ENCODE measurements around the gene SPATA6. TPM values are rescaled to one million over a fixed set of nuclear protein-coding genes. Genes with fewer than 3 reads are reported as not detected.
A peak's percentile ranks its signal among the peaks of the same experiment; 100 is the strongest.
"Not testable (repeated sequence)": the region's sequence is repeated elsewhere in the genome, so short reads cannot be mapped to it uniquely, and the experiment has no call there.

SPATA6 gene
- total and polyA plus RNA-seq, 2 donors (not counting 1 experiment from before 2014, with no cell fraction given): 6.8 to 8.9 TPM

GRCh38 chr1:48329486-48329885 is 142.5 kb downstream of the SPATA6 start:
- no peaks in the 10 kb centered on the region for H3K4me1 ChIP-seq (ENCODE audit: control insufficient read depth, extremely low read depth, insufficient read depth, low read length)
- H3K79me2 ChIP-seq (ENCODE audit: control insufficient read depth, insufficient read depth, low read length): no peaks in the 10 kb centered on the region
- no peak overlapping the region for H3K27ac ChIP-seq (ENCODE audit: insufficient read depth, low read length)
- no peaks in the 10 kb centered on the region for H3K9me3 ChIP-seq (ENCODE audit: control insufficient read depth, insufficient read depth, low read depth, low read length)
- no peaks in the 10 kb centered on the region for H3K36me3 ChIP-seq (ENCODE audit: control insufficient read depth, insufficient read depth, low read length)
- no peak overlapping the region for H3K4me2 ChIP-seq (ENCODE audit: extremely low read depth, insufficient read depth, low read length)
- H4K20me1 ChIP-seq (ENCODE audit: control insufficient read depth, extremely low read depth, insufficient read depth, low read length): no peaks in the 10 kb centered on the region
- peak; percentile 31 to 83 for DNase-seq (ENCODE audit: low read depth in 2 of 2)
- H3K9ac ChIP-seq (ENCODE audit: insufficient read depth, low read length): no peak overlapping the region
- no peaks in the 10 kb centered on the region for H3K27me3 ChIP-seq (ENCODE audit: control insufficient read depth, insufficient read depth, low read length)
- no peak overlapping the region for H3K4me3 ChIP-seq (replicated peaks in 1 of 4; ENCODE audit: control extremely low read depth in 1 of 4, insufficient read depth in 1 of 4, low read depth in 3 of 4, low read length in 4 of 4)
- no peak overlapping the region for H2AFZ ChIP-seq (ENCODE audit: low read length)
- no peak for TF ChIP-seq EZH2 (IDR thresholded peaks at IDR 0.05; ENCODE audit: low read length, missing control alignments)
- no peak for TF ChIP-seq CTCF (conservative IDR thresholded peaks at IDR 0.05 in 1 of 2, IDR thresholded peaks at IDR 0.05 in 1 of 2; ENCODE audit: low read depth in 1 of 2, low read length in 2 of 2)

- DNase-seq (ENCODE audit: low read depth in 2 of 2); H2AFZ ChIP-seq (ENCODE audit: low read length); H3K4me1 ChIP-seq (ENCODE audit: control insufficient read depth, extremely low read depth, insufficient read depth, low read length); H3K4me3 ChIP-seq (replicated peaks in 1 of 4; ENCODE audit: control extremely low read depth in 1 of 4, insufficient read depth in 1 of 4, low read depth in 3 of 4, low read length in 4 of 4); H3K4me2 ChIP-seq (ENCODE audit: extremely low read depth, insufficient read depth, low read length); H3K9me3 ChIP-seq (ENCODE audit: control insufficient read depth, insufficient read depth, low read depth, low read length); H4K20me1 ChIP-seq (ENCODE audit: control insufficient read depth, extremely low read depth, insufficient read depth, low read length); H3K27me3 ChIP-seq (ENCODE audit: control insufficient read depth, insufficient read depth, low read length); H3K9ac ChIP-seq (ENCODE audit: insufficient read depth, low read length); H3K36me3 ChIP-seq (ENCODE audit: control insufficient read depth, insufficient read depth, low read length); H3K79me2 ChIP-seq (ENCODE audit: control insufficient read depth, insufficient read depth, low read length); H3K27ac ChIP-seq (ENCODE audit: insufficient read depth, low read length): not testable (repeated sequence)
These were observed 160.2 kb downstream of the SPATA6 start for GRCh38 chr1:48311829-48312228.

- Histone ChIP-seq H3K4me2 (ENCODE audit: extremely low read depth, insufficient read depth, low read length) (no peak overlapping the region), H3K79me2 (ENCODE audit: control insufficient read depth, insufficient read depth, low read length) (no peaks in the 10 kb centered on the region), H3K4me3 (replicated peaks in 1 of 4; ENCODE audit: control extremely low read depth in 1 of 4, insufficient read depth in 1 of 4, low read depth in 3 of 4, low read length in 4 of 4) (no peak overlapping the region), H4K20me1 (ENCODE audit: control insufficient read depth, extremely low read depth, insufficient read depth, low read length) (no peaks in the 10 kb centered on the region), H3K36me3 (ENCODE audit: control insufficient read depth, insufficient read depth, low read length) (no peaks in the 10 kb centered on the region), H3K9me3 (ENCODE audit: control insufficient read depth, insufficient read depth, low read depth, low read length) (no peaks in the 10 kb centered on the region), H3K27me3 (ENCODE audit: control insufficient read depth, insufficient read depth, low read length) (no peaks in the 10 kb centered on the region), H3K27ac (ENCODE audit: insufficient read depth, low read length) (no peak overlapping the region), H3K4me1 (ENCODE audit: control insufficient read depth, extremely low read depth, insufficient read depth, low read length) (no peaks in the 10 kb centered on the region), H3K9ac (ENCODE audit: insufficient read depth, low read length) (no peak overlapping the region), H2AFZ (ENCODE audit: low read length) (no peak overlapping the region)
- peak in 1 of 2 donors; percentile 2 for DNase-seq (ENCODE audit: low read depth in 2 of 2)
- no peak for TF ChIP-seq CTCF (conservative IDR thresholded peaks at IDR 0.05 in 1 of 2, IDR thresholded peaks at IDR 0.05 in 1 of 2; ENCODE audit: low read depth in 1 of 2, low read length in 2 of 2)
- no peak for TF ChIP-seq EZH2 (IDR thresholded peaks at IDR 0.05; ENCODE audit: low read length, missing control alignments)
These were observed 162.4 kb downstream of the SPATA6 start for GRCh38 chr1:48309564-48310082.

All from fibroblast of lung (primary cell).